Measurements from ENCODE around the gene SRPK2.

DNA sequence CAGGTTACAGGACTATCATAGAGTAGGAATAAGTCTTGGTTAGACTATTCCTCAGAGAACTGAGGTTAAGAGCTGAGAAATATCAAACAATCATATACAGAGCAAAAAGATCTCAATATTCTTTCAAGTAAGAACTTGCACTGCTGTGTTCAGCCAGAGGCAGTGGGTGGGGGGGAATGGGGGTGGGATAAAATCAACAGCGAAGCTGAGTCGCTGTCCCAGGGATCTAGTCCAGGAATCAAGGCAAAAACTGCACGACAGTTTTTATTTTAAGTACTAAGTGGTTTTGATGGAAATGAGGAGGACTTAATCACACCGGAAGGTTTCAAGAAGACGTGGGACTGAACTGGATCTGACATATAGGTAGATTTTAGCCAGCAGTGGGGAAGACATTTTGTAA is 159.1 kb downstream of the SRPK2 start:
- TF ChIP-seq, protein P1, sequence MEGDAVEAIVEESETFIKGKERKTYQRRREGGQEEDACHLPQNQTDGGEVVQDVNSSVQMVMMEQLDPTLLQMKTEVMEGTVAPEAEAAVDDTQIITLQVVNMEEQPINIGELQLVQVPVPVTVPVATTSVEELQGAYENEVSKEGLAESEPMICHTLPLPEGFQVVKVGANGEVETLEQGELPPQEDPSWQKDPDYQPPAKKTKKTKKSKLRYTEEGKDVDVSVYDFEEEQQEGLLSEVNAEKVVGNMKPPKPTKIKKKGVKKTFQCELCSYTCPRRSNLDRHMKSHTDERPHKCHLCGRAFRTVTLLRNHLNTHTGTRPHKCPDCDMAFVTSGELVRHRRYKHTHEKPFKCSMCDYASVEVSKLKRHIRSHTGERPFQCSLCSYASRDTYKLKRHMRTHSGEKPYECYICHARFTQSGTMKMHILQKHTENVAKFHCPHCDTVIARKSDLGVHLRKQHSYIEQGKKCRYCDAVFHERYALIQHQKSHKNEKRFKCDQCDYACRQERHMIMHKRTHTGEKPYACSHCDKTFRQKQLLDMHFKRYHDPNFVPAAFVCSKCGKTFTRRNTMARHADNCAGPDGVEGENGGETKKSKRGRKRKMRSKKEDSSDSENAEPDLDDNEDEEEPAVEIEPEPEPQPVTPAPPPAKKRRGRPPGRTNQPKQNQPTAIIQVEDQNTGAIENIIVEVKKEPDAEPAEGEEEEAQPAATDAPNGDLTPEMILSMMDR (conservative IDR thresholded peaks at IDR 0.05; ENCODE audit: low read depth, low read length) = no peak
- TF ChIP-seq EZH2 (IDR thresholded peaks at IDR 0.05; ENCODE audit: borderline replicate concordance, low read depth, low read length, poor library complexity, severe bottlenecking) = no peak
